Measurements from ENCODE around the gene DNPEP.
"Not testable (repeated sequence)": the region's sequence is repeated elsewhere in the genome, so short reads cannot be mapped to it uniquely, and the experiment has no call there.

Gene DNPEP

DNA sequence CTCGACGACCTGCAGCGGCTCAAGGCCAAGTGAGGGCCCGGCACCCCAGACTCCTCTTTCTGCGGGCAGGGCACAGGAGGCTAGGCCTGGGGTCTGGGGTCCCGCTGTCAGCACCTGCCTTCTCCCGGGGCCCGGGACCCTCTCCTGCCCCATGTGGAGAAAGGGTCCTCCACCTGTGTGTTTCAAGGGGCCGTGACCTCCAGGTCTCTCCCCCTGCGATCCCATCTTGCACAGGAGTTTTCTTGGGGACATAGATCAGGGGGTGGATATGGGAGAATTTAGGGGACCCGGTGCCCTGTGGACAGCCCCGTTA, 31.3 kb upstream of the DNPEP start:
- DNase-seq: no peak

DNA sequence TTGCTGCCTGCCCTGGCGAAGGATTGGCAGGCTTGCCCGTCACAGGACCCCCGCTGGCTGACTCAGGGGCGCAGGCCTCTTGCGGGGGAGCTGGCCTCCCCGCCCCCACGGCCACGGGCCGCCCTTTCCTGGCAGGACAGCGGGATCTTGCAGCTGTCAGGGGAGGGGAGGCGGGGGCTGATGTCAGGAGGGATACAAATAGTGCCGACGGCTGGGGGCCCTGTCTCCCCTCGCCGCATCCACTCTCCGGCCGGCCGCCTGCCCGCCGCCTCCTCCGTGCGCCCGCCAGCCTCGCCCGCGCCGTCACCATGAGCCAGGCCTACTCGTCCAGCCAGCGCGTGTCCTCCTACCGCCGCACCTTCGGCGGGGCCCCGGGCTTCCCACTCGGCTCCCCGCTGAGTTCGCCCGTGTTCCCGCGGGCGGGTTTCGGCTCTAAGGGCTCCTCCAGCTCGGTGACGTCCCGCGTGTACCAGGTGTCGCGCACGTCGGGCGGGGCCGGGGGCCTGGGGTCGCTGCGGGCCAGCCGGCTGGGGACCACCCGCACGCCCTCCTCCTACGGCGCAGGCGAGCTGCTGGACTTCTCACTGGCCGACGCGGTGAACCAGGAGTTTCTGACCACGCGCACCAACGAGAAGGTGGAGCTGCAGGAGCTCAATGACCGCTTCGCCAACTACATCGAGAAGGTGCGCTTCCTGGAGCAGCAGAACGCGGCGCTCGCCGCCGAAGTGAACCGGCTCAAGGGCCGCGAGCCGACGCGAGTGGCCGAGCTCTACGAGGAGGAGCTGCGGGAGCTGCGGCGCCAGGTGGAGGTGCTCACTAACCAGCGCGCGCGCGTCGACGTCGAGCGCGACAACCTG, 30.7 kb upstream of the DNPEP start, which contains the start of gene DES:
Gene DES (plus strand): TSS at position 223 of the 857 bp plus-strand sequence. CDS start 86 bp downstream, at position 309.
- DNase-seq: no peak

GRCh38 chr2:219417374-219417773, 29.7 kb upstream of the DNPEP start:
- peak; percentile 46 for DNase-seq

- no peak for DNase-seq
Measured at GRCh38 chr2:219416938-219417337, 29.2 kb upstream of the DNPEP start.

DNA sequence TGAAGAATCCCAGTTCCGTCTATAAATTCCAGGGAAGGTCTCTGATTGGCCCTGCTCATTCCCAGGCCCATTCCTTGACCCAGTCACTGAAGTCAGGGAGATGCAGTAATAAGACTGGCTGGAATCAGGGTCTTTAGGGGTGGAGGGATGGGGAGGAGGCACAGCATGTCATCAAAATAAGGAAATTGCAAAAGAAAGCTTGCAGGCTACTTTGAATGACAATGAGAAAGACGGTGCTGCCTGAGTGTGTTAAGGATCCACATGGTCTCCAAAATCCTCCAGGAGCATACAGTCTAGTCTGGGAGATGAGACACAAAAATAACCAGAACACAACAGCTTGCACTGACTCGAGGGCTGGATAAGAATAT, 28.5 kb upstream of the DNPEP start:
- no peak for DNase-seq

- no peak for DNase-seq
Measured at GRCh38 chr2:219415580-219416234, 28.0 kb upstream of the DNPEP start.

DNA sequence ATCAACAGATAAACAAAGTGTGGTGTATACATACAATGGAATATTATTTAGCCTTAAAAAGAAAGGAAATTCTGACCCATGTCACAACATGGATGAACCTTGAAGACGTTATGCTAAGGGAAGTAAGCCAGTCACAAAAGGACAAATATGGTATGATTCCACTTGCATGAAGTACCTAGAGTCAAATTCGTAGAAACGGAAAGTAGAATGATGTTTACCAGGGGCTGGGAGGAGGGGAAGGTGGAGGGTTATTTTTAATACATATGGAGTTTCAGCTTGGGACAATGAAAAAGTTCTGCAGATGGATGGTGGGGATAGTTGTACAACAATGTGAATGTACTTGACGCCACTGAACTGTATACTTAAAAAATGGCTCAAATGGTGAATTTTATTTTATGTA, 27.1 kb upstream of the DNPEP start:
- DNase-seq: no peak

DNA sequence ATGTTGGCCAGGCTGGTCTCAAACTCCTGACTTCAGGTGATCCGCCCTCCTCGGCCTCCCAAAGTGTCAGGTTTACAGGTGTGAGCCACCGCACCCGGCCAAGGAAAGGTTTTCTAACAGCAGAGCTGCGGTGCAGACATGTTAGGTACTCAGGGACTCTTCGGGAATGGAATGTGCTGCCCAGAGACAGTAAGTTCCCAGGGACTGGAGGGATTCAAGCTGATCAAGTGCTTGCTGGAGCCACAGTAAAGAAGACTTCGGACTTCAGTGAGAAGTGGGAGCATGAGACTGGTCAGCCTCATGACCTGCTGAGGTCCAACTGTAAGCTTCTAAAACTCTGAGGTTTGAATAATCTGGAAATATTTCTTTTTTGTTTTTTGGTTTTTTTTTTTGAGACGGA, 22.7 kb upstream of the DNPEP start:
- DNase-seq: no peak

- no peak for DNase-seq
Measured at GRCh38 chr2:219409619-219410018, 21.9 kb upstream of the DNPEP start.

- no peak for DNase-seq
Measured at GRCh38 chr2:219408631-219409030, 20.9 kb upstream of the DNPEP start.

GRCh38 chr2:219408204-219408603, 20.5 kb upstream of the DNPEP start:
- DNase-seq: no peak

DNA sequence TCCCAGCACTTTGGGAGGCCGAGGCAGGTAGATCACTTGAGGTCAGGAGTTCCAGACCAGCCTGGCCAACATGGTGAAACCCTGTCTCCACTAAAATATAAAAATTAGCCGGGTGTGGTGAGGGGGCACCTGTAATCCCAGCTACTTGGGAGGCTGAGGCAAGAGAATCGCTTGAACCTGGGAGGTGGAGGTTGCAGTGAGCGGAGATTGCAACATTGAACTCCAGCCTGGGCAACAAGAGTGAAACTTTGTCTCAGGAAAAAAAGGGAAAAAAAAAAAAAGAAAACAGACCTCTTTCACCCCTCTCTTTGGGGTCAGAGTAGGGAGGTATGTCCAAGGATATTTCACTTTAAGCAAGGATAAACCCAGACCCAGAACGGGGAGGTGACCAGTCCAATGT, 19.6 kb upstream of the DNPEP start:
- not testable (repeated sequence) for DNase-seq

- no peak for DNase-seq
Measured at GRCh38 chr2:219406861-219407230, 19.1 kb upstream of the DNPEP start.

DNA sequence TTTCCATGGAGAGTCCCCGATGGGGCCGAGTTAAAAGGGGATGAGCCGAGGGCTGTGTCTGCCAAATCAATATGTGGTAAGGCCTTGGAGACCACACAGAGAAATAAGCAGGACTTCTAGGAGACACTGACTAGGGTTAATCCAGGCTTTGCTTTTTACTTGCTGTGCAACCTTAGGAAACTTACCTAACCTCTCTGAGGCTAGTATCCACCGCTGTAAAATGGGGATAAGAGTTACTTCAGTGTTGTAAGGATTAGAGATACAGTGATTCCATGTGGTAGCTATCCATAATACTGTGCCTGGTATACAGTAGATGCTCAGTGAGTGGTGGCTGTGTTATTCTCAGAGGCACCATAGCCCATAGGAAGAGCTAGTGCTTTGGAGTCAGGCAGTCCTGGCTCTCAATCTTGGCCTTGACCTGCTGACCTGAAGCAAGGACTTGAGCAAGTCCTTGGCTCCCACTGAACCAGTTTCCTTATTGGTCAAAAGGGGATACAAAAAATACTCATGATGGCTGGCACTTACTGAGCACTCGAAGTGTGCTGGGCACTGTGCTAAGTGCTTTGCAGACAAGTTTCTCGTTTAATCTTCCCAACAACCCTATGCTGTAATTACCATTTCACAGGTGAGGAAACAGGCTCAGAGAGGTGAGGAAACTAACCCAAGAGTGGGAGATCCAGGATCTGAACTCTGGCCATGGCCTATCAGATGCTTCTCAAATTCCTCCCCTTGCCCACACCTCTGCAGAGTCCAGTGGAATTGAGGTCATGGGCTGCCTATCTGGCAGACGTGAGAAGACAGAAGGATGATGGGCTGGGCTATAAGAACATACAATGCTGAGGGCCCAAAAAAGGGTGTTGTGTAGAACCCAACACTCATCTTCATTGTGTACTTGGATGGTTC, 18.5 kb upstream of the DNPEP start:
- DNase-seq: no peak

GRCh38 chr2:219405451-219405850, 17.7 kb upstream of the DNPEP start:
- no peak for DNase-seq

DNA sequence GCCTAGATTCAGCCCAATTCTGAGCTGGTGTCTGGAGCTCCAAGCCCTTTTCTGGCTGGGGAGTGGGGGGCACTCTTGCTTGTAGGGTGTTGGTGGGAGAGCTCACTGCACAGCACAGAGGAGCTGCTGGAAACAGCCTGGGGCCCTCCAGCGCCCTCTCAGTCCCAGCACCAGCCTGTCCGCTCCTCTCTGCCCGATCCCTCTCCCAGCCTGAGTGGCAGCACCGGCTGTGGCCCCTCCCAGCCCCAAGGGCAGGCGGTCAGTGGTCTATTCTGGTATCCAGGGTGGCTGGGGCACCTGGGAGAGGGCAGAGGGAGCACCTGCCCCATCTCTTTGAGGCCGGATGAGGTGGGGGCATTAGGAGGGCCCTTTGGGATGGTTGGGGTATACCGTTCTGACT, 17.2 kb upstream of the DNPEP start:
- DNase-seq: no peak

DNA sequence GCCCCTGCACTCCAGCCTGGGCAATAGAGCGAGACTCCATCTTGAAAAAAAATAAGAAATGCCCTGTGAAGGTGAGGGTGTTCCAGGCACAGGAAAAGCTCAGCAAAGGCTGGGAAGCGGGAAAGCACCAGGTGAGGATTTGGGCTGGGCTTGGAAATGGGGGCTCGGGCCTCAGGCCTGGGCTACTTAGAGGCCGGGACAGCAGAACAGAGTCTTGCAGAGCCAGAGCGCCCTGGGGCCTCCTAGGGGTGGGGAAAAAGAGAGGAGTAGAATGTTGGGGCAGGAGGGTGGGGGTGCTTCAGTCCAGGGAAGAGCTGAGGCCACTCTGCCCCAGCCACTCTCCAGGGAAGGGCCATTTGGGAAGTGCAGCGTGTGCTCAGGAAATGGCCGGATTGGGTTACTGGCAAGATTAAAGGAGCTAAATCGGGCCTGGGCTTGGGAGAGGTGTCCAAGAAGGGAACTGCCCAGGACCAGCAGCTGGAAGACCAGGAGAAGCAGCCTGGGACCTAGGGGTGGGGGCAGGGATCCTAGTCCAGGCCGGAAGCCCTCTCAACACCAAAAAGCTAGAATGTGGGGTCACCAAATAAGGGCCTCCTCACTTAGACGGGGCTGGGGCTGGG, 16.7 kb upstream of the DNPEP start:
- DNase-seq: no peak

GRCh38 chr2:219403861-219404260, 16.1 kb upstream of the DNPEP start:
- DNase-seq: no peak

GRCh38 chr2:219402665-219403515, 15.2 kb upstream of the DNPEP start:
- DNase-seq: peak; percentile 87

DNA sequence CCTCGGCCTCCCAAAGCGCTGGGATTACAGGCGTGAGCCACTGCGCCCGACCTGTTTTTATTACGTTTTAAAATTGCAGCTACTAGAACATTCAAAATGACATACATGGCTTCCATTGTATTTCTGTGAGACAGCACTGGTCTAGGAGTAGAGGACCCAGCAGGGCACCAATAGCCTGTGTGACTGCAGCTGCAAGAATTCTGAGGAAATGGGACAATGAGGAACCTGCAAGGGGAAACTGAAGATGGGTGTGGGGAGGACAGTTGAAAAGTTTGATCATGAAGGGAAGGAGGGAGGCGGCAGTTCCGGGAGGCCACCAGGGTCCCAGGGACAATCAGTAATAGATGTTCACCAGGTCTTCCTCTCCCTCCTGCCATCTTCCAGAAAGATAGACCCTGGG, 13.9 kb upstream of the DNPEP start:
- DNase-seq: no peak

DNA sequence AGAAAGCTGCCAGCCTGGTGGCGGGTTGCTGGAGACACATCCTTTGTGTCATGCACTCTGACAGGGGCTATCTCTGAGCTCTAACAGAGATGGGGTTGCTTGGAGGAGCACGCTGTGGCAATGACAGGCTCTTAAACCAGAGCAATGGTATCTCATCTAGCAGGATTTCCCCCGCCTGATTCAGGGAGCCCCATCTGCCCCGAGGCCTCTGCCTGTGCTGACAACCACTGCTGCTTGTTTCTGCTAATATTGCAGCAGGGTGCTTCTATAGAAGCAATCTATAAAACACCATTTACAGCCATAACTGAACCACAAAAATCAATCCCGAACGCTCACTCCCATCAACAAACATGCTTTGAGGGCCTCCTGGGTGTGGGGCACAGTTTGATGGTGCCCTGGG, 12.8 kb upstream of the DNPEP start:
- no peak for DNase-seq
